ENCODE results near the gene MAFF. TPM values are rescaled to one million over a fixed set of nuclear protein-coding genes. Genes with fewer than 3 reads are reported as not detected.
A peak's percentile ranks its signal among the peaks of the same experiment; 100 is the strongest.
"Not testable (repeated sequence)": the region's sequence is repeated elsewhere in the genome, so short reads cannot be mapped to it uniquely, and the experiment has no call there.

MAFF gene
- 29.3 and 31.7 TPM in 2 replicates for total RNA-seq (2014; rRNA removed)
- 14.2 TPM for polyA plus RNA-seq (2012)

DNA sequence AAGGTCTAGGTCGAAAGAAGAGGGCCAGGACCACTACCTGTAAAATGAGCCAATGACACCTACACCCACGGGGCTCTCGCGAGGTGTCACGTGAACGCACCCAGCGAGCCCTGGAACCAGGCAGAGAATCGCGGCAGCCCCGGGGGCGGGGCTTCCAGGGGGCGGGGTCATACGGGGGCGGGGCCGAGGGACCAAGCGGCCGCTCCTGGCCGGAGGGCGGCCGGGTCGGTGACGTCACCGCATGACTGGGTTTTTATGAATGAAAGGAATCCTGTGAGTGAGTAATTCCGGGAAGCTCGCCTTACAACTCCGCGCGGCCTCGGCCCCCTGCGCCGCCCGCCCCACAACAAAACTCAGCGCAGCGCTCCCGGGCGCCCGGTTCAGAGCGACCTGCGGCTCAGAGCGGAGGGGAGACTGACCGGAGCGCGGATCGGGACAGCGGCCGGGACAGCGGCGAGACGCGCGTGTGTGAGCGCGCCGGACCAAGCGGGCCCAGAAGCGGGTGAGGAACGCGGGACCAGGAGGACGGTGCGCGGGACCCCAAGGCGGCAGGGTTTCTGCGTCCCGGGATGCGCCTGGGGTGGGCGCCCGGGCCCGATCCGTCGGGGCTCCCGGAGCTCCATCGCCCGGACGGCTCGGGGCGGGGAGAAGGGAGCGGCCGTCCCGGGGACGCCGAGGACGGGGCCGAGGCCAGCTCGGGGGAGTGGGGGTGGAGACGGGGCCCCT lies at the start of gene MAFF:
TSS of gene MAFF (plus strand) at position 284 of the 726 bp plus-strand sequence. CDS start 11,860 bp downstream, outside the sequence.
- peak; percentile 95 for DNase-seq (ENCODE audit: low read depth)

GRCh38 chr22:38153821-38154562 lies 47.8 kb upstream of the MAFF start:
- DNase-seq (ENCODE audit: low read depth), result no peak

GRCh38 chr22:38154563-38154915 lies 47.3 kb upstream of the MAFF start:
- DNase-seq (ENCODE audit: low read depth), result not testable (repeated sequence)

GRCh38 chr22:38155703-38156102 lies 46.1 kb upstream of the MAFF start:
- no peak for DNase-seq (ENCODE audit: low read depth)

- DNase-seq (ENCODE audit: low read depth), result no peak
Observed at GRCh38 chr22:38162881-38163843, 38.6 kb upstream of the MAFF start.

- DNase-seq (ENCODE audit: low read depth), result no peak
Observed at GRCh38 chr22:38163844-38164550, 37.8 kb upstream of the MAFF start.

GRCh38 chr22:38164551-38164918 lies 37.3 kb upstream of the MAFF start:
- DNase-seq (ENCODE audit: low read depth), result no peak

GRCh38 chr22:38165922-38166593 lies 35.7 kb upstream of the MAFF start:
- DNase-seq (ENCODE audit: low read depth), result no peak

GRCh38 chr22:38167988-38168407 lies 33.8 kb upstream of the MAFF start:
- no peak for DNase-seq (ENCODE audit: low read depth)

DNA sequence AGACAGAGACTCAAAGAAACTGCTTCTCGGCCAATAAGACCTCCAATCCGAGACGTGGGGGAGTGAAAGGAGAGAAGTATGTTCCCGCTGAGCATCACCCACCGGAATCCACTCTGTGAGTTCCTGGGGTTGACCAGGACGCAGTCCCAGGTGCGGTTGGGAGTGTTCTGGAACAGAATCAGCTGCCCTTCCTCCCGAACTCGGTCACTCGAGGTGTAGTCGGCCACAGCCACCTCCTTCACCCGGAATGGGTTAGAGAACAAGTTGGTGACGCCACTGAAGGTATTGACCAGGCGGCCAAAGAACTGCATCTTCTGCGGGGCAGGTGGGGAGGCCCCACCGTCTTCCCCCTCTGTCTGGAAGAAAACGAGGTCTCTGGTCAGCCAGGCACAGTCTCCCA lies 32.7 kb upstream of the MAFF start:
- DNase-seq (ENCODE audit: low read depth), result no peak

DNA sequence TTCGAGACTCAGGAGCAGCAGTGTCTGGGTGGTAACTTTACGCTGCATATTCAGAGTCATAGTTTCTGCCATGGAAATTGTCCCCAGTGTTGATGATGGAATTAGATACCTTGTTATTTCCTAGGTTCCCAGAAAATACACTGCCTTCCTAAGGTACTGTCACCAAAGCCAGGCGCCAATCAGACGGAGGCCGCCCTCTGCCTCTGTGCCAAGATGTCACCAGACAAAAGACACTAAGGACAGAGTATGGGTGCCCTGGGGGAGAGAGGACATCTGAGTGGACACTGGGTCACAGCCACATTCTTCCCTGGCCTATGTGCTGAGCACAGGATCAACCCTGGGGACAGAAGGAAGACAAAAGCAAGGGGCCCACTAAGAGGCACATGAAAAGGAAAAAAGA lies 31.3 kb upstream of the MAFF start:
- DNase-seq (ENCODE audit: low read depth), result no peak

GRCh38 chr22:38171927-38172831 lies 29.6 kb upstream of the MAFF start:
- DNase-seq (ENCODE audit: low read depth), result no peak

DNA sequence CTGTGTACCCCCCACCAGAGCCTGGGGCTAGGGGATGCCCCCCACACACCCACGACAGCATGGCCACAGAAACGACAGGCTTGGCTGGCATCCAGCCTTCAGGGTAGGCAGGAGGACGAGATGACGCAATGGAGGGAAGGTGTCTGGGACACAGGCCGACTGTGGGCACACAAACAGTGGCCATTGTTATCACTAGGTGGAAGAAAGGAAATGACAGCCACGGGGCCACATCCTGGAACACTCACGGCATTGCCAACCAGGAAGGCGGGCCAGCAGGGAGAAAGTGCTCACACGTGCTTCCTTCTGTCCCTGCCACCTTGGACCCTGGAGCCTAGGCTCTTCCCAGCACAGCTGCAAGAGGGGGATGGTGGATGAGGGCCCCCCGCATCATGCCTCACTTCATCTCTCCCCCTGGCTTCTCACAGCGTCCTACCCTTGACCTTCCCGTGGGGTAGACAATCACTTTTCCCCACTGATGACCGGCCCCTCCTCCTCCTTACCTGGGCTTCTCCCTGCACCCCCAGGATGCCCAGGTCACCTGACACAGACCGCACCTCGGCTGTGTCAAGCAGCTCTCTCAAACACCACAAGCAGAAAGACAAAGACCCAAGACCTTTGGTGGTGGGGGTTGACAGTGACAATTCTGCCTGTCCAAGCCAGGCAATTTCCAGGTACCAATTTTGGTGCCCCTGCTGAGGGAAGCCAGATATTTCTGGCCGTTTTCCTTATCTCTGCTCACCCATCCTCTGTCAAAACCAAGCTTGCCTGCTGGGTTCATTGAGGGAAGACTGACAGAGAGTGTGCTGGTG lies 28.8 kb upstream of the MAFF start:
- no peak for DNase-seq (ENCODE audit: low read depth)

- no peak for DNase-seq (ENCODE audit: low read depth)
Observed at GRCh38 chr22:38173641-38173906, 28.2 kb upstream of the MAFF start.

DNA sequence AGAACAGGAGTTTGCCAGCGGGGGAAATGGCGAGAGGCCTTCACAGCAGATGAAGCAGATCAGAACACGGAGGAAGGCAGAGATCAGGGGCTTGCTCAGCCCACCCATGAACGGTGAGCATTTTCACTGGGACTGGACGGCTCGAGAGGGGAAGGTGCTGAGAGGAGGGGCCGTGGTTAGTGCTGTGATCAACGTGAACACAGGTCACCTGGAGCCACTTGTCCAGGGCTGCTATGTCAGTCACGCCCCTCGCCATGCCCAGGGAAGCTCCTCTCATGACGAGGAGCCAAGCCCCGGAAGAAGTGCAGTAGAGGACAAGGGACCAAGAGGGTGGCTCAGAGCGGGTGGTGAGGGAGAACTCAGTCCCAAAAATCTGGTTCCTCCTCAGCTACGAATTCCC lies 27.2 kb upstream of the MAFF start:
- DNase-seq (ENCODE audit: low read depth), result no peak

- no peak for DNase-seq (ENCODE audit: low read depth)
Observed at GRCh38 chr22:38175206-38176118, 26.3 kb upstream of the MAFF start.

GRCh38 chr22:38176170-38176741 lies 25.5 kb upstream of the MAFF start:
- peak; percentile 99 for DNase-seq (ENCODE audit: low read depth)

- peak; percentile 50 for DNase-seq (ENCODE audit: low read depth)
Observed at GRCh38 chr22:38177044-38177443, 24.8 kb upstream of the MAFF start.

All from LHCN-M2 (cell line).